Loucy (cell line): Measurements from ENCODE around the gene ST3GAL6.
A peak's percentile ranks its signal among the peaks of the same experiment; 100 is the strongest.

Source experiments
- H2AFZ ChIP-seq: fragments of 200-600 bp; sonication (generic); 2 replicates; pipeline ENCODE4 v1.6.0; 2016; ENCODE audit warnings: antibody characterized with exemption, mild to moderate bottlenecking, low read length, moderate library complexity
- H3F3A ChIP-seq: fragments of 200-600 bp; 2 replicates; pipeline ENCODE4 v1.6.0; 2016; ENCODE audit warnings: antibody characterized with exemption, low read depth, mild to moderate bottlenecking
- H3K27me3 ChIP-seq: fragments of 200-600 bp; sonication (generic); 2 replicates; pipeline ENCODE4 v1.6.1; 2014; ENCODE audit warnings: low read length, mild to moderate bottlenecking; ENCODE audit not compliant: insufficient read depth, poor library complexity, severe bottlenecking
- H3K36me3 ChIP-seq: fragments of 200-600 bp; sonication (generic); 2 replicates; pipeline ENCODE4 v1.6.1; 2016; ENCODE audit warnings: low read length; ENCODE audit not compliant: insufficient read depth
- H3K4me1 ChIP-seq: fragments of 200-600 bp; sonication (generic); 2 replicates; pipeline ENCODE4 v1.5.1; 2014; ENCODE audit warnings: low read length, mild to moderate bottlenecking; ENCODE audit not compliant: insufficient read depth, poor library complexity, severe bottlenecking
- H3K4me2 ChIP-seq: fragments of 200-600 bp; sonication (generic); 2 replicates; pipeline ENCODE4 v1.6.0; 2014; ENCODE audit warnings: antibody characterized with exemption, low read length, low read depth, mild to moderate bottlenecking; ENCODE audit not compliant: poor library complexity, severe bottlenecking
- H3K4me3 ChIP-seq: fragments of 200-600 bp; sonication (generic); 2 replicates; pipeline ENCODE4 v1.5.1; 2014; ENCODE audit warnings: low read length, mild to moderate bottlenecking, mixed read lengths; ENCODE audit not compliant: poor library complexity, severe bottlenecking
- H3K79me2 ChIP-seq: fragments of 200-600 bp; sonication (generic); 2 replicates; pipeline ENCODE4 v1.6.1; 2014; ENCODE audit warnings: low read length; ENCODE audit not compliant: insufficient read depth
- H3K9ac ChIP-seq: fragments of 200-600 bp; sonication (generic); 2 replicates; pipeline ENCODE4 v1.6.0; 2014; ENCODE audit warnings: mild to moderate bottlenecking, low read depth, low read length, moderate library complexity; ENCODE audit not compliant: poor library complexity, severe bottlenecking
- H3K9me2 ChIP-seq: fragments of 200-600 bp; sonication (generic); replicated peaks from 2 replicates; pipeline ENCODE4 v1.6.1; 2016; ENCODE audit warnings: low read depth, low read length, mixed read lengths
- H3K9me3 ChIP-seq: fragments of 200-600 bp; sonication (generic); 2 replicates; pipeline ENCODE4 v1.6.1; 2014; ENCODE audit warnings: mild to moderate bottlenecking, antibody characterized with exemption, low read length, low read depth; ENCODE audit not compliant: insufficient read depth
- H4K20me1 ChIP-seq: fragments of 200-600 bp; sonication (generic); 2 replicates; pipeline ENCODE4 v1.6.0; 2014; ENCODE audit warnings: antibody characterized with exemption, low read length, mild to moderate bottlenecking; ENCODE audit not compliant: insufficient read depth, poor library complexity, severe bottlenecking
- EZH2phosphoT487 ChIP-seq: fragments of 200-600 bp; IDR thresholded peaks from 2 replicates; pipeline ENCODE4 v1.6.1; 2018; ENCODE audit warnings: antibody characterized with exemption, mild to moderate bottlenecking, moderate library complexity, borderline replicate concordance
- TF ChIP-seq, protein P1 (sequence below): fragments of 200-600 bp; sonication (generic); conservative IDR thresholded peaks from 2 replicates; pipeline ENCODE4 v1.5.1; 2014; ENCODE audit warnings: mild to moderate bottlenecking, antibody characterized with exemption, low read length

The ST3GAL6 gene

GRCh38 chr3:98821063-98821462 lies 57.9 kb downstream of the ST3GAL6 start:
- no peaks in the 10 kb centered on the region for H3K4me1 ChIP-seq
- H3K9ac ChIP-seq = no peak overlapping the region
- no peaks in the 10 kb centered on the region for H3K9me3 ChIP-seq
- no peaks in the 10 kb centered on the region for H4K20me1 ChIP-seq
- no peak overlapping the region for H2AFZ ChIP-seq
- H3K27me3 ChIP-seq = no peaks in the 10 kb centered on the region
- TF ChIP-seq, protein P1, sequence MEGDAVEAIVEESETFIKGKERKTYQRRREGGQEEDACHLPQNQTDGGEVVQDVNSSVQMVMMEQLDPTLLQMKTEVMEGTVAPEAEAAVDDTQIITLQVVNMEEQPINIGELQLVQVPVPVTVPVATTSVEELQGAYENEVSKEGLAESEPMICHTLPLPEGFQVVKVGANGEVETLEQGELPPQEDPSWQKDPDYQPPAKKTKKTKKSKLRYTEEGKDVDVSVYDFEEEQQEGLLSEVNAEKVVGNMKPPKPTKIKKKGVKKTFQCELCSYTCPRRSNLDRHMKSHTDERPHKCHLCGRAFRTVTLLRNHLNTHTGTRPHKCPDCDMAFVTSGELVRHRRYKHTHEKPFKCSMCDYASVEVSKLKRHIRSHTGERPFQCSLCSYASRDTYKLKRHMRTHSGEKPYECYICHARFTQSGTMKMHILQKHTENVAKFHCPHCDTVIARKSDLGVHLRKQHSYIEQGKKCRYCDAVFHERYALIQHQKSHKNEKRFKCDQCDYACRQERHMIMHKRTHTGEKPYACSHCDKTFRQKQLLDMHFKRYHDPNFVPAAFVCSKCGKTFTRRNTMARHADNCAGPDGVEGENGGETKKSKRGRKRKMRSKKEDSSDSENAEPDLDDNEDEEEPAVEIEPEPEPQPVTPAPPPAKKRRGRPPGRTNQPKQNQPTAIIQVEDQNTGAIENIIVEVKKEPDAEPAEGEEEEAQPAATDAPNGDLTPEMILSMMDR = no peak
- TF ChIP-seq EZH2phosphoT487 = no peak
- H3K9me2 ChIP-seq = no peaks in the 10 kb centered on the region
- H3F3A ChIP-seq = no peaks in the 10 kb centered on the region
- H3K4me2 ChIP-seq = no peak overlapping the region
- no peaks in the 10 kb centered on the region for H3K79me2 ChIP-seq
- H3K4me3 ChIP-seq = no peak overlapping the region
- H3K36me3 ChIP-seq = no peaks in the 10 kb centered on the region

- no peaks in the 10 kb centered on the region for H3K79me2 ChIP-seq
- H3K9ac ChIP-seq = no peak overlapping the region
- H3K4me2 ChIP-seq = no peak overlapping the region
- H3K9me3 ChIP-seq = no peaks in the 10 kb centered on the region
- no peaks in the 10 kb centered on the region for H4K20me1 ChIP-seq
- H3K4me3 ChIP-seq = no peak overlapping the region
- no peaks in the 10 kb centered on the region for H3F3A ChIP-seq
- H3K27me3 ChIP-seq = no peaks in the 10 kb centered on the region
- TF ChIP-seq EZH2phosphoT487 = no peak
- TF ChIP-seq, protein P1 = no peak
- H3K36me3 ChIP-seq = no peaks in the 10 kb centered on the region
- H3K4me1 ChIP-seq = no peaks in the 10 kb centered on the region
- no peaks in the 10 kb centered on the region for H3K9me2 ChIP-seq
- no peak overlapping the region for H2AFZ ChIP-seq
Observed at GRCh38 chr3:98823791-98824190, 60.7 kb downstream of the ST3GAL6 start.

DNA sequence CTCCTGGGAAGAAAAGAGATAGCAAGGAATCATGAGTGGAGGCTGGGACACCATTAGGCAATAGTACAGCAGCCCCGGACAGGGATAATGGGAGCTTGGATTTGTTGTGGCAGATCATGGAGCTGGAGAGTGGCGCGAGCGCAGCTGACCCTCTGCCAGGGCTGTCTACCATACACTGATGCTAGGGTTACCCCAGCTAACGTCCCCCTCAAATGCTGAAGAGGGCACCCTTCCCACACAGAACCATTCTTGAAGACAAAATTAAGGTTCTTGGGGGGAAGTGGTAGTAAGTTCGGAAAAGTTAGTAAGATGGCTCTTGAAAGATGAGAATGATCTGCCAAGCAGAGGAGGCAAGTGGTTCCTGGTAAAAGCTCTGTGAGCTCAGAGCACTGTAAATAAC lies 61.1 kb downstream of the ST3GAL6 start:
- H3K79me2 ChIP-seq = no peaks in the 10 kb centered on the region
- H3K4me3 ChIP-seq = no peak overlapping the region
- TF ChIP-seq, protein P1 = peak; percentile 44
- no peak for TF ChIP-seq EZH2phosphoT487
- H3K9me3 ChIP-seq = no peaks in the 10 kb centered on the region
- no peaks in the 10 kb centered on the region for H3K4me1 ChIP-seq
- no peak overlapping the region for H2AFZ ChIP-seq
- no peaks in the 10 kb centered on the region for H3K27me3 ChIP-seq
- no peaks in the 10 kb centered on the region for H4K20me1 ChIP-seq
- H3F3A ChIP-seq = no peaks in the 10 kb centered on the region
- no peaks in the 10 kb centered on the region for H3K36me3 ChIP-seq
- no peaks in the 10 kb centered on the region for H3K9me2 ChIP-seq
- H3K4me2 ChIP-seq = no peak overlapping the region
- H3K9ac ChIP-seq = no peak overlapping the region
